Erythroblast (primary cell): ENCODE data around the gene MPPED1.

Experiments used
- GATA1 ChIP-seq: IDR thresholded peaks from 2 replicates; pipeline ENCODE4 v1.6.1; 2011; ENCODE audit warnings: low read depth, mild to moderate bottlenecking, control low read depth, low read length, moderate library complexity
- POLR2A ChIP-seq: IDR thresholded peaks from 2 replicates; pipeline ENCODE4 v1.6.1; 2011; ENCODE audit warnings: mild to moderate bottlenecking, low read length

GRCh38 chr22:43411040-43411868 is 560 bp upstream of the MPPED1 start:
- TF ChIP-seq POLR2A (no peak), GATA1 (no peak)
